ENCODE measurements around the gene RAB21. TPM values are rescaled to one million over a fixed set of nuclear protein-coding genes. Genes with fewer than 3 reads are reported as not detected.

Gene RAB21
- total RNA-seq, 1 experiment from 2014 or later, result 33.6 TPM

GRCh38 chr12:71764587-71765321 is 10.1 kb downstream of the RAB21 start:
- Mint-ChIP-seq H3K4me3 (no peak overlapping the region), H3K27me3 (ENCODE audit: low read depth) (no peaks in the 10 kb centered on the region), H3K36me3 (no peaks in the 10 kb centered on the region), H3K27ac (0 out of 2 replicates have a peak overlapping the region, but pooled peaks have one; percentile 3), H3K4me1 (peaks cover 12% of the 10 kb centered on the region), H3K9me3 (no peaks in the 10 kb centered on the region)
- POLR2A ChIA-PET, result no interaction called here
- DNase-seq (ENCODE audit: low spot score) (no peak), ATAC-seq (no peak)
- CTCF ChIA-PET, result no interaction called here
- TF ChIP-seq SMAD3 (CRISPR knock-in tag; IDR thresholded peaks at IDR 0.05; ENCODE audit: borderline replicate concordance) (no peak), MLX (CRISPR knock-in tag; IDR thresholded peaks at IDR 0.05) (no peak), ELF4 (CRISPR knock-in tag; IDR thresholded peaks at IDR 0.05; ENCODE audit: low read depth) (no peak), GRHL2 (CRISPR knock-in tag; IDR thresholded peaks at IDR 0.05; ENCODE audit: insufficient replicate concordance, severe bottlenecking) (no peak), USF1 (CRISPR knock-in tag; IDR thresholded peaks at IDR 0.05) (no peak), TP53 (CRISPR knock-in tag; IDR thresholded peaks at IDR 0.05) (no peak), CREM (CRISPR knock-in tag; IDR thresholded peaks at IDR 0.05) (no peak), ZNF416 (CRISPR knock-in tag; IDR thresholded peaks at IDR 0.05) (no peak), RELA (CRISPR knock-in tag; IDR thresholded peaks at IDR 0.05; ENCODE audit: borderline replicate concordance) (no peak)

GRCh38 chr12:71766202-71766601 is 11.5 kb downstream of the RAB21 start:
- H3K9me3 Mint-ChIP-seq, result no peaks in the 10 kb centered on the region
- H3K36me3 Mint-ChIP-seq, result peaks cover 8% of the 10 kb centered on the region
- H3K4me1 Mint-ChIP-seq, result peaks cover 12% of the 10 kb centered on the region
- no peaks in the 10 kb centered on the region for H3K27me3 Mint-ChIP-seq (ENCODE audit: low read depth)
- no peak for DNase-seq (ENCODE audit: low spot score)
- no peak for ATAC-seq
- ChIA-PET POLR2A (no interaction called here), CTCF (interaction anchor here (0.8 kb wide), 1 partner anchor 12 kb away, joined by 4 read pairs; the partner anchor contains the start of gene RAB21)
- no peak overlapping the region for H3K27ac Mint-ChIP-seq
- H3K4me3 Mint-ChIP-seq, result no peak overlapping the region
- TF ChIP-seq RELA (CRISPR knock-in tag; IDR thresholded peaks at IDR 0.05; ENCODE audit: borderline replicate concordance) (no peak), SOX15 (CRISPR knock-in tag; IDR thresholded peaks at IDR 0.05) (no peak), TEAD1 (CRISPR knock-in tag; IDR thresholded peaks at IDR 0.05) (no peak), AR (CRISPR knock-in tag; IDR thresholded peaks at IDR 0.05) (no peak), ZNF281 (CRISPR knock-in tag; IDR thresholded peaks at IDR 0.05) (no peak), SMAD4 (CRISPR knock-in tag; IDR thresholded peaks at IDR 0.05) (no peak), ARID4B (CRISPR knock-in tag; IDR thresholded peaks at IDR 0.05; ENCODE audit: borderline replicate concordance) (no peak), ZNF512 (CRISPR knock-in tag; IDR thresholded peaks at IDR 0.05; ENCODE audit: borderline replicate concordance) (no peak), ZNF317 (CRISPR knock-in tag; IDR thresholded peaks at IDR 0.05; ENCODE audit: borderline replicate concordance, low read depth) (no peak), EMX1 (CRISPR knock-in tag; IDR thresholded peaks at IDR 0.05) (no peak), ZNF121 (CRISPR knock-in tag; IDR thresholded peaks at IDR 0.05) (no peak), TEAD4 (CRISPR knock-in tag; IDR thresholded peaks at IDR 0.05) (no peak), NFATC4 (CRISPR knock-in tag; IDR thresholded peaks at IDR 0.05) (no peak)
